Bronchial epithelial cell (primary cell): ENCODE results near the gene YES1. TPM values are rescaled to one million over a fixed set of nuclear protein-coding genes. Genes with fewer than 3 reads are reported as not detected.

Source experiments
- DNase-seq: peaks from one replicate; pipeline ENCODE4 v3.0.0-alpha.2; 2010; ENCODE audit warnings: low read depth
- FAIRE-seq: peaks from 2 replicates; lab custom pipeline; 2011; peaks lifted over from hg19 to GRCh38; lab: Jason Lieb, UNC
- H3K27me3 ChIP-seq: 2 replicates; pipeline ENCODE4 v1.5.1; 2011; ENCODE audit warnings: low read length; ENCODE audit not compliant: control insufficient read depth, insufficient read depth
- H3K36me3 ChIP-seq: 2 replicates; pipeline ENCODE4 v1.5.1; 2011; ENCODE audit warnings: low read length; ENCODE audit not compliant: control insufficient read depth, insufficient read depth
- H3K4me3 ChIP-seq: 2 replicates; pipeline ENCODE4 v1.5.1; 2011; ENCODE audit warnings: mild to moderate bottlenecking, low read depth, low read length, control low read depth
- CTCF ChIP-seq: IDR thresholded peaks from 2 replicates; pipeline ENCODE4 v1.5.1; 2011; ENCODE audit warnings: mild to moderate bottlenecking, moderate library complexity, low read length, control low read depth, inconsistent platforms; ENCODE audit not compliant: insufficient read depth, severe bottlenecking
- total RNA-seq: library from RNA; depleted of rRNA; stranded (reverse); fragments of >200 nt; gene quantifications from 2 replicates; pipeline ENCODE4 v1.2.1, GENCODE V29; 2014

Gene YES1
- total RNA-seq, 1 donor from 2014 or later = 165 TPM

DNA sequence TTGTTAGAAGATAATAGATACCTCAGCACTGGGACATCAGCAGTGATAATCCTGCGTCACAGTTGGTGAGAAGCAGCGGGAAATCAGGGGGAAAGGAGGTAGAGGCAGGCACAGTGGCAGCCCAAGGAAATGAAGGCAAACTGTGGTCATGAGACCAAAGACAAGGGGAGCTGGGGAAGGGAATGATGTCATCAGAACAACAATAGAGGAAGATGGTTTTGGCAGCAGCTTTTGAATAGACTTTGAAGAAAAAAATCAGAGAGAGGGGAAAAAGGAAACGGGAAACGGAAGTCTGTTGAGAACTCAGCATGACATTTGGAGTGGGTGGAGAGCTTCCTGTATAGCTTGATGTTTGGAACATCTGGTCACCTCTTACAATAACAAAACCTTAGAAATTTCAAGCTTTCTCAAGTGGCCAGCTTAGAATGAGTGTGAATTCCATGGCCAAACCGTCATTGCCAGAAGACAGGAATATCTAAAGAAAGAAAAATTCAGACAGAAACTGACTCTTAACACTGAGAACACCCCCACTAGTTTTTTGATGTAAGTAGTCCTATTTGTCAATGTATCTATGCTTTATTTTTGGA lies 18.4 kb upstream of the YES1 start:
- Histone ChIP-seq H3K36me3 (no peaks in the 10 kb centered on the region), H3K4me3 (no peak overlapping the region), H3K27me3 (peaks cover 3% of the 10 kb centered on the region)
- DNase-seq (peak; percentile 39), FAIRE-seq (no peak)
- TF ChIP-seq CTCF = no peak

DNA sequence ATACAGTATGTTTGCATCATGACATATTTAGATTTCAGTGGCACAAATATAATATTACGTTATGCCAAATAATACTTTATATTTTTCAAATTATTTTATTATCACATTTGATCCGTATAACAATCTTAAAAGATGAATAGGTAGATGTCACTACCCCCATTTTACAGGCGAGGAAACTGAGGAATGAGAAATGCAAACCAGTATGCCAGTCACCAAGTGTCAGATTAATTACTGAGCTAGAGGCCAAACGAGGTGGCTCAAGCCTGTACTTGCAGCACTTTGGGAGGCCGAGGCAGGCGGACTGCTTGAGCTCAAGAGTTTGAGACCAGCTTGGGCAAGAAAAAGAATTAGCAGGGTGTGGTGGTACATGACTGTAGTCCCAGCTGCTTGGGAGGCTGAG lies 17.4 kb upstream of the YES1 start:
- no peak for TF ChIP-seq CTCF
- Histone ChIP-seq H3K27me3 (peaks cover 3% of the 10 kb centered on the region), H3K4me3 (no peak overlapping the region), H3K36me3 (no peaks in the 10 kb centered on the region)
- DNase-seq (no peak), FAIRE-seq (no peak)

GRCh38 chr18:827093-827677 lies 15.1 kb upstream of the YES1 start:
- FAIRE-seq = no peak
- peak; percentile 28 for DNase-seq
- peaks cover 2% of the 10 kb centered on the region for H3K27me3 ChIP-seq
- no peaks in the 10 kb centered on the region for H3K36me3 ChIP-seq
- H3K4me3 ChIP-seq = no peak overlapping the region
- no peak for TF ChIP-seq CTCF

GRCh38 chr18:825891-826585 lies 14.0 kb upstream of the YES1 start:
- no peak for DNase-seq
- Histone ChIP-seq H3K27me3 (no peaks in the 10 kb centered on the region), H3K36me3 (no peaks in the 10 kb centered on the region), H3K4me3 (no peak overlapping the region)
- FAIRE-seq = no peak
- no peak for TF ChIP-seq CTCF

DNA sequence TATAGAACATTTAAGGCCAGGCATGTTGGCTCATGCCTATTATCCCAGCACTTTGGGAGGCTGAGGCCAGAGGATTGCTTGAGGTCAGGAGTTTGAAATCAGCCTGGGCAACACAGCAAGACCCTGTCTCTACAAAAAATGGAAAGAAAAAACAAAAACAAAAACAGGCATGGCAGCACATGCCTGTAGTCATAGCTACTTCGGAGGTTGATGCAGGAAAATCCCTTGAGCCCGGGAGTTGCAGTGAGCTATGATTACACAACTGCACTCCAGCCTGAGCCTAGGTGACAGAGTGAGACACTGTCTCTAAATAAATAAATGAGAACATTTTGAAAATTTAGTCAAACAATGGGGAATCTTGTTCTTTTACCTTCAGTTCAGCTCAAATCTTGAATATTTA lies 12.1 kb upstream of the YES1 start:
- DNase-seq (peak; percentile 60), FAIRE-seq (no peak)
- H3K27me3 ChIP-seq = no peaks in the 10 kb centered on the region
- H3K36me3 ChIP-seq = no peaks in the 10 kb centered on the region
- H3K4me3 ChIP-seq = no peak overlapping the region
- TF ChIP-seq CTCF = no peak
